NCI-H1105 (cell line): ENCODE data around the gene CAV3.

Experiments used
- DNase-seq: peaks from one replicate; lab custom pipeline; 2025; lab: John Stamatoyannopoulos, UW

Gene CAV3

DNA sequence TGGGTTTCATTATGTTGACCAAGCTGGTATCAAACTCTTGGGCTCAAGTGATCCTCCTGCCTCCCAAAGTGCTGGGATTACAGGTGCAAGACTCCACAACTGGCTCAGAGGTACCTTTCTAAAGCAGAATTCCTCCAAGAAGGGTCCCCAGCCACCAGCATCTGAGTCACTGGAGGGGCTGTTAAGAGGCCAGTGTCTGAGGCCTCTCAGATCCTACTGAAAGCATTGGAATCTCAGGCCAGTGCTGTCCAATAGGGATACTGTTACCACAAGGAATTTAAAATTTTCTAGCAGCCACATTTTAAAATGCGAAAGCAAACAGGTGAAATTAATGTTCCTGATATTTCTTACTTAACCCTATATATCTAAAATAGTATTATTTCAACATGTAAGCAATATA lies 1.3 kb downstream of the CAV3 start:
- DNase-seq, result no peak

GRCh38 chr3:8736436-8736835 lies 2.8 kb downstream of the CAV3 start:
- no peak for DNase-seq

GRCh38 chr3:8737301-8737700 lies 3.7 kb downstream of the CAV3 start:
- no peak for DNase-seq

DNA sequence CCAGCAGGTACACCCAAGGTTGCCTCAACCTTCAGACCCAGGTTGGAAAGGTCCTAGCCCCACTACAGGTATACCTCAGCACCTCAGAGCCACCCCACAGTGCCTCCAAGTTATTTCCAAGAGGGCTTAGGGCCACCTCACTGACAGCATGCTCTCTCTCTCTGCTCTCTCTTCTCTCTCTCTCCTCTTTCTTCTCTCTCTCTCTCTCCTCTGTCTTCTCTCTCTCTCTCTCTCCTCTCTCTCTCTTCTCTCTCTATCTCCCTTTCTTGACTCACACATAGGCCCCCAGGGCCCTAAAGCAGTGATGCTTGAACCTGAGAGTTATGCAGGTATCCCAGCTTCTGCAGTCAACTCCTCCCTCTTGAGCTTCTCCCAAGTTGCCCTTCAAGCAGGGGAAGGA lies 4.2 kb downstream of the CAV3 start:
- DNase-seq, result no peak

DNA sequence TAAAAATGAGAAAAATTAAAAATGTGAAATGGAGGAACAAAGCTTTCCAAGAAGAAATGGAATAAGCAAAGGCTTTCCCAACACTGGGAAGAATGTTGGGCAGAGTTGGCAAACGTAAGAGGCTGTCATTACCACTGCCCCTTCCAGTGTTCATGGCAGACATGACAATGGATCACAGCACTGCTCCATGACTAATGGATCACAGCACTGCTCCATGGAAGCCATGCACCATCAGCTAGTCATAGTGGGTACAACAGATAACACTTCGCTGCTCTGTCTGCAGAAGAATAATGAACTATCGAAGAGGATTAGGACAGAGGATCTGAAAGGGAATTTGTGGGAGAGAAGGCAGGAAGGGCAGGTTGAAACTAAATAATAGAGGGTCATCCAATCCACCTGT lies 5.0 kb downstream of the CAV3 start:
- no peak for DNase-seq

DNA sequence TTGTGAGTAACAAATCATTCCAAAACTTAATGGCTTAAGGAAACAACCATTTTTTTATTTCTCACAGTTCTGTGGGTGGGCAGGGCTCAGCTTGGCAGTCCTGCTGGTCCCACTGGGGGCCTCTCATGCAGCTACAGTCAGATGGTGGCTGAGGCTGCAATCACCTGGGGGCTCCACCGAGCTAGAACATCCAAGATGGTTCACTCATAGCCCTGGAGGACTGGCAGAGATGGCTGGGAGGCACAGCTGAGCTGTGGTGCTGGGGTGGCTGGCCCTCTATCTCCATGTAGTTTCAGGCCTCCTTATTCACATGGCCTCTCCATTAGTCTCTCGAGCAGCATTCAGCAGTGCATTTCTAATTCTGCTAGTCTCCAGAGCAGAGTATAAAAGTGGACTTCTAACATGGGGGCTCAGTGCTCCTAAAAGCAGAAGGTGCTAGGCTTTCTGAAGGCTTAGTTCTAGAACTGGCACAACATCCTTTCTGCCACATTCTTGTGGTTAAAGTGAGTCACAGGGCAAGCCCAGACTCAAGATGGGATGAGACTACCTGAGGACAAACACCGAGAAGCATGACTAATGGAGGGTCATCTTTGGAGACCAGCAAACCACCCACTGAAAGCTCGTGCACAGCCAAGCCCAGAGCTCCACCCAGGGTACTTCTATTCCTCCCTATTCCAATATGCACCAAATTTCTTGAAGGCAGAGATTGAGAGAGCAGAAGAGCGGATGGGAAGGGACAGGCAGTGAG lies 6.3 kb downstream of the CAV3 start:
- no peak for DNase-seq

GRCh38 chr3:8741581-8742261 lies 8.1 kb downstream of the CAV3 start:
- DNase-seq, result no peak

DNA sequence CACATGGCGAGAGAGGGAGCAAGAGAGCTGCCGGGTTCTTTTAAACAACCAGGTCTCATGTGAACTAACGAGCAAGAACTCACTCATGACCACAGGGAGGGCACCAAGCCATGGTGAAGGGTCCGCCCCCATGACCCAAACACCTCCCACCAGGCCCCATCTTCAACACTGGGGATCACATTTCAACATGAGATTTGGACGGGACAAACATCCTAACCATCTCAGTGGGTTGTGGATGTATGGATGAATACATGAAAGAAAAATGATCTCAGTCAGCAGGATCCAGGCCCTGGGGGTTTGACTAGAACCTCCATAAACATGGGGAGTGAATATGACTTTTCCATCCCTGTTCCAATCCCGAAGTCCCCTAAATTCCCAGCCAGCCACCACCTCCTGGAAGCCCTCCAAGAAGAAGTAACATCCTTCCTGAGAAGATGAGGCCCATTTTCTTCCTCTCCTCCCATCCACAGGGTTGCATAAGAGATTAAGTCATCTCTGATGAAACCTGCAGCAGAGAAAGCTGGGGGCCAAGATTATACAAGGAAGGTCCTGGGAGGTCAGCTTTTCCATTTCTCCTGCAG lies 9.5 kb downstream of the CAV3 start:
- DNase-seq, result no peak

DNA sequence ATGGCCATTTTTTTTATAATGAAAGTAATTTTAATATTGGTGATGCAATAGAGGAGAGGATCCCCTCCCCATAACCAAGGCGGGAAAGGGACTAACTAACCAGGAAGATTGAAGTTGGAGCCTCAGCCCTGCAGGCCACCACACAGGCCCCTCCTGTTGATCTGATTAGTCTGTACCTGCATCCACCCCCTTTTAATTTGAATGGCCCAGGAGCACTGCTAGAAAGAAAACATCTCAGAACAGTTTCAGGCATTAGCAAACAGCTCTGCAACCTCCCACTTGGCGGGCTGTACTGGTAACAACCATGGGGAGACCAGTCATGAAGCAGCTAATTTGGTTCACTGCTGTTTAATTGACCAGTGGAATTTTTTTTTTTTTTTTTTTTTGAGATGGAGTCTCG lies 10.3 kb downstream of the CAV3 start:
- DNase-seq, result no peak

DNA sequence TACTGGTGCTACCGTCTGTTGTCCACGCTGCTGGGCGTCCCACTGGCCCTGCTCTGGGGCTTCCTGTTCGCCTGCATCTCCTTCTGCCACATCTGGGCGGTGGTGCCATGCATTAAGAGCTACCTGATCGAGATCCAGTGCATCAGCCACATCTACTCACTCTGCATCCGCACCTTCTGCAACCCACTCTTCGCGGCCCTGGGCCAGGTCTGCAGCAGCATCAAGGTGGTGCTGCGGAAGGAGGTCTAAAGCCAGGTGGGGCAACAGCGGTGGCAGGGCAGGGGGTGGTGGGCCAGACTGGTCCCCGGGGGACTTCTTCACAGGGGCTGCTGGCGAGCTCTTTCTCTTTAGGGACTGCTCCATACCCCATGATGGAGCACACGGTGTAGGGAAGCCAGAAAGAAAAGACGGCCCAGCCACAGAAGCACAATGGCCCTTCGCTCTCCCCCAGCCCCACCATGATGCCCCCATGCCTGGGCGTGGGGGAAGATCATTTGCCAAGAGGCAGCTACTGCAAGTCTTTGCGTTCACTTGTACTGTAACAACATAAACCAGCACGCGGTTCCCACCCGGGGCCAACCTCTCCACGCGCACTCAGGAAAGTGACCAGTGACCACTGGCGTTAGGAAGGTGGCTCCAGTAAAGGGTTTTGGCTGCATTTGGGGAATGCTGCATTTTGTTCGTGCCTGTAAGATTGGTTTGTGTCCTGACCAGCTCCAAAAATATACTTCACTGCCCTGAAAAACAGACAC lies 12.2 kb downstream of the CAV3 start:
- DNase-seq, result no peak

GRCh38 chr3:8746780-8747345 lies 13.3 kb downstream of the CAV3 start:
- no peak for DNase-seq

- DNase-seq, result no peak
Observed at GRCh38 chr3:8749316-8749715, 15.7 kb downstream of the CAV3 start.

GRCh38 chr3:8752832-8753231 lies 19.2 kb downstream of the CAV3 start:
- no peak for DNase-seq

- no peak for DNase-seq
Observed at GRCh38 chr3:8755097-8755496, 21.5 kb downstream of the CAV3 start.

DNA sequence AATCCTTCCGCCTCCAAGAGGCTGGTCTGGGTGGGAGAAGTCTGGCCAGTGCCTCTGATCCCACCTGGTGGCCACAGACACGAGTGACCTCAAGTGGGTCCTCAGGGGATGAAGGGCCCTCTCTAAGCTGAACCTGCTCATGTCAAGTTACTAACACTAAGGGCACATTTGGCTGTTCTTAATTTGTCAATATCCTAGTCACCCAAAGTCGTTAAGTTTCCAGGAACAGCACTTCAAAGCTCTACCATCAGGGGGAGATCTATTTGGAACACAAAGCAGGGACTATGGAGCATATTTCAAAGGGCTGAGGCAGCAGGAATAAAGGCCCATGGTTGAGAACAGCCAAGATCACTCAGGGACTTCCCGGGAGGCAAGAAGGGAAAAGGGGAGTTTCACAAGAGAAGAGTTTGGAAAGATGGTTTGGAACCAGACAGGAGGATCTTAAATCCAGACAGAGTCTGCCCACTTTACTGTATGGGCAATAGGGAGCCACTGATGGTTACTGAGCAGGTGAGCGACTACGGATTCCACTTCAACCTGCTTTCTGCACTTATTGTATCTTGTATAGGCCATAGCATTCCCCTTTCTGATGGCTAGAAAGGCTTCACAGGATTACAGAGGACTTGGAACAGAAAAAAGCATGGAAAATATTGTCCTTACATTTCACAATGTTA lies 22.1 kb downstream of the CAV3 start:
- no peak for DNase-seq

DNA sequence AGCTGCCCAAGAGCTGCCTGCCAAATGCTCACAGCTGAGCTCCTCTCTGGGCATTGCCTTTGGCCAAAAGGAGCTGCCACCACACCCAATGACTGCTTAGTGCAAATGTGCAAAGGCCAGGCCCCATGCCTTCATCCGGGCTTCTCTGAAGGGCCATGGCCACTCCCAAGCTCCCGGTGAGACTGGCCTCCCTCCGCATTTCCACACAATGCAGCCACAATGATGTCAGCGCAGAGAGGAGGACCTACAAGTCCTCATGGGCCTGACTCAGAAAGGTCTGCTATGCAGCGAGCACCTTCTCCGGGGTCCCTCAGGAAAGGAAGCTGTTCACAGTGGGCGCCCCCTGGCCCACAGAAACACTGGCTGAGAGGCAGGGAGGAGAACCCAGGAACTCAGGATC lies 23.1 kb downstream of the CAV3 start:
- no peak for DNase-seq

DNA sequence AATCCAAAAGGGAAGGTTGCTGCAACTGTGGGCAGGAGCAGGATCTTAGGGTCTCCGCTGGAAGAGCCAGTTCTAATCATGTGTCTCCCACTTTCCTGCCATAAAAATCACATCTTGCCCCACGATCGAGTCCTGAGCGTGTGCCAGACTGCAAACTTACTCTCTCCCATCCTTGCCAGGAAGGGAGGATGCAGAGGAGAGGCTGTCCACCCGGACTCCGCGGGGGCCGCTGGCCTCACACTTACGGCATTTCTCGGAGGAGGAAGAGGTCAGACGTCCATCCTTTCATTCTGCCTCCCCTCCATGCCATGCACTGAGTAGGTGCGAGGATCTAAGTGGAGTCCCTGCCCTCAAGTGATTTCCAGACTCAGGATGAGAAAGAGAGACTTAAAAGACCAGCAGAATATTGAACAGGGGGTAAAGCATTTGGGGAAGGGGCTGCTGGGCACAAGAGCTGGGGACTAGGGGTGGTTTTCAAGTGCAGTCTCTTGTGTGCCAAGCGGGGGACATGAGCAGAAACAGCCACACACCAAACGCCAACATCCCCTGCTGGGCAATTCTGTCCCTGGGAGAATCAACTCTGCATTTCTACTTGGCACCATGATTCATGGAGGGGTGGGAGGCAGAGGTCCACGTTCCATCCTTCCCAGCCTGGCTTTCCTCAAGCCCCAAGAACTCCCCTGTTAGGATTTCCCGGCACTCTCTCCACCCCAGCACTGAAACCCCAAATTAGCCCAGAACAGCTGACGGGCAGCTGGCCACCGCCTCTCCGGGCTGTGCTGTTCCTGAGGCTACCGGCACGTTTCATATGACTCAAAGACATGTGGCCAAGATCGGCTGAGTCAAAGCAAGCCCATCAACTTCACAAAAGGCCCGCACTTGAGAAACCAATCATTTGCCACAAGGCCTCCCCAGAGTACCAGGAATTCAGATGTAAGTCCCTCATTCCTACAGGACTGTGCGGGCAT lies 24.2 kb downstream of the CAV3 start:
- no peak for DNase-seq

- DNase-seq, result no peak
Observed at GRCh38 chr3:8759038-8759707, 25.6 kb downstream of the CAV3 start.

GRCh38 chr3:8760091-8760490 lies 26.5 kb downstream of the CAV3 start:
- DNase-seq, result no peak

GRCh38 chr3:8760506-8760905 lies 26.9 kb downstream of the CAV3 start:
- DNase-seq, result no peak
